OCI-LY7 (cell line): ENCODE results near the gene ARHGEF18.

Source experiments
- CTCF ChIP-seq: fragments of 200-600 bp; sonication (generic); conservative IDR thresholded peaks from 2 replicates; pipeline ENCODE4 v1.5.1; 2014; ENCODE audit warnings: mild to moderate bottlenecking, antibody characterized with exemption, low read length, moderate library complexity, mixed read lengths
- EZH2phosphoT487 ChIP-seq: fragments of 200-600 bp; sonication (generic); IDR thresholded peaks from 2 replicates; pipeline ENCODE4 v1.6.1; 2018; ENCODE audit warnings: low read depth, borderline replicate concordance, mild to moderate bottlenecking, mixed run types, antibody characterized with exemption, low read length, moderate library complexity, mixed read lengths

- TF ChIP-seq CTCF (no peak), EZH2phosphoT487 (no peak)
Measured at GRCh38 chr19:7303470-7303869, 45.3 kb upstream of the ARHGEF18 start.
